Natural killer cell treated with Interleukin-12 subunit alpha and Interleukin-12 subunit beta and Interleukin-15 and Interleukin-18, amount 100 ng/mL, for 72 hours (primary cell): ENCODE results near the gene DHFR. TPM values are rescaled to one million over a fixed set of nuclear protein-coding genes. Genes with fewer than 3 reads are reported as not detected.

Source experiments
- ATAC-seq, 2 donors: fragments of 150-1000 bp; cut with Tn5 transposase in 1 of 2; sonication (Bioruptor Pico), chemical (Tn5 transposase) in 1 of 2; 2 replicates each; pipeline ENCODE4 v1.10.0; 2021
- DNase-seq: peaks from one replicate; pipeline ENCODE4 v3.0.0; 2022; ENCODE audit warnings: low spot score
- H3K27ac Mint-ChIP-seq, 2 donors: 1 replicate in 1 of 2; 2 replicates in 1 of 2; pipeline ENCODE4 v1.8.0; 2022; ENCODE audit warnings: mixed read lengths in 2 of 2, mild to moderate bottlenecking in 1 of 2, moderate library complexity in 1 of 2
- H3K27me3 Mint-ChIP-seq, 2 donors: 1 replicate in 1 of 2; 2 replicates in 1 of 2; pipeline ENCODE4 v1.8.0; 2022; ENCODE audit warnings: mixed read lengths in 2 of 2
- H3K36me3 Mint-ChIP-seq: one replicate; pipeline ENCODE4 v1.8.0; 2022; ENCODE audit warnings: mixed read lengths
- H3K4me1 Mint-ChIP-seq, 2 donors: 1 replicate in 1 of 2; 2 replicates in 1 of 2; pipeline ENCODE4 v1.8.0; 2022; ENCODE audit warnings: low read depth in 2 of 2, mixed read lengths in 2 of 2, mild to moderate bottlenecking in 1 of 2
- H3K4me3 Mint-ChIP-seq: one replicate; pipeline ENCODE4 v1.8.0; 2022; ENCODE audit warnings: mixed read lengths
- H3K9me3 Mint-ChIP-seq: 2 replicates; pipeline ENCODE4 v1.8.0; 2022; ENCODE audit warnings: mixed read lengths
- total RNA-seq, 2 donors: library from RNA; stranded (reverse); gene quantifications; one replicate each; pipeline ENCODE4 v1.2.3, GENCODE V29; 2022

DHFR gene
- total RNA-seq = 10 to 100 TPM; 29.2 to 73.8 TPM

GRCh38 chr5:80654391-80655230, at the start of gene DHFR, which contains the start of gene MSH3:
Gene DHFR (minus strand): TSS chr5:80654983. CDS start chr5:80654489, 494 bp downstream.
Gene MSH3 (plus strand): TSS chr5:80654652. CDS start chr5:80654728, 76 bp downstream.
- ATAC-seq (peak; percentile 79 to 90), DNase-seq (peak; percentile 91)
- H3K36me3 Mint-ChIP-seq = peaks cover 25% of the 10 kb centered on the region
- H3K27ac Mint-ChIP-seq = peak within 1 kb of the TSS; percentile 91 to 92
- H3K27me3 Mint-ChIP-seq = no peaks in the 10 kb centered on the region
- H3K4me1 Mint-ChIP-seq = peaks cover 16 to 20% of the 10 kb centered on the region in 2 donors
- peak within 1 kb of the TSS; percentile 91 for H3K4me3 Mint-ChIP-seq
- H3K9me3 Mint-ChIP-seq = no peaks in the 10 kb centered on the region

GRCh38 chr5:80704221-80704620, 49.4 kb upstream of the DHFR start:
- DNase-seq = no peak
- Mint-ChIP-seq H3K4me1 (peaks cover 12 to 22% of the 10 kb centered on the region in 2 donors), H3K27me3 (no peaks in the 10 kb centered on the region), H3K27ac (peak overlapping the region in 1 of 2 donors; percentile 13), H3K4me3 (no peak overlapping the region), H3K9me3 (no peaks in the 10 kb centered on the region), H3K36me3 (peaks cover 9% of the 10 kb centered on the region)
- no peak for ATAC-seq

DNA sequence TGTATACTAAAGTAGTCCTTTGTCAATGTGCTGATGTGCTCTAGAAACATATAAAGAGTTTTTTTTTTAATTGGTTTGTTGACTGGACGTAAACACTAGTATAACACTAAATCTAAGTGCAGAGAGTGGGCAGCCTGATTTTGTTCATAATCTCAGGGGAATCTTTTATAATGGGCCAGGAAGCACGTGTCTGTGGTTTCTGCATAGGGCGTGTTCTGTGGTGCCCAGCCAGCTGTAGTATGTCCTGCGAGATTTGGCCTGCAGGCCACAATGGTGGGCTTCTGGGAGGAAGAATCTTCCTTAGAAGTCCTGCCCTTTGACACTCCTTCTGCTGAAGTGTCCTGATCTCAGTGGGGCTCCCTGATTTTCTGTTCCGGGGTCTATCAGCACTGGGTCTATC, 49.0 kb upstream of the DHFR start:
- Mint-ChIP-seq H3K9me3 (no peaks in the 10 kb centered on the region), H3K36me3 (peaks cover 9% of the 10 kb centered on the region), H3K27ac (peak overlapping the region in 1 of 2 donors; percentile 13), H3K4me3 (no peak overlapping the region), H3K27me3 (no peaks in the 10 kb centered on the region), H3K4me1 (peaks cover 12 to 22% of the 10 kb centered on the region in 2 donors)
- ATAC-seq = no peak
- DNase-seq = no peak

- Mint-ChIP-seq H3K9me3 (no peaks in the 10 kb centered on the region), H3K27ac (peak overlapping the region in 1 of 2 donors; percentile 13), H3K4me3 (no peak overlapping the region), H3K36me3 (peaks cover 12% of the 10 kb centered on the region), H3K4me1 (peaks cover 12 to 22% of the 10 kb centered on the region in 2 donors), H3K27me3 (no peaks in the 10 kb centered on the region)
- no peak for DNase-seq
- ATAC-seq = no peak
Observed at GRCh38 chr5:80703291-80703690, 48.5 kb upstream of the DHFR start.

GRCh38 chr5:80701597-80701996, 46.8 kb upstream of the DHFR start:
- DNase-seq (no peak), ATAC-seq (no peak)
- Mint-ChIP-seq H3K4me1 (peaks cover 12 to 22% of the 10 kb centered on the region in 2 donors), H3K9me3 (no peaks in the 10 kb centered on the region), H3K4me3 (no peak overlapping the region), H3K27me3 (no peaks in the 10 kb centered on the region), H3K27ac (peak overlapping the region in 1 of 2 donors; percentile 16), H3K36me3 (peaks cover 15% of the 10 kb centered on the region)

DNA sequence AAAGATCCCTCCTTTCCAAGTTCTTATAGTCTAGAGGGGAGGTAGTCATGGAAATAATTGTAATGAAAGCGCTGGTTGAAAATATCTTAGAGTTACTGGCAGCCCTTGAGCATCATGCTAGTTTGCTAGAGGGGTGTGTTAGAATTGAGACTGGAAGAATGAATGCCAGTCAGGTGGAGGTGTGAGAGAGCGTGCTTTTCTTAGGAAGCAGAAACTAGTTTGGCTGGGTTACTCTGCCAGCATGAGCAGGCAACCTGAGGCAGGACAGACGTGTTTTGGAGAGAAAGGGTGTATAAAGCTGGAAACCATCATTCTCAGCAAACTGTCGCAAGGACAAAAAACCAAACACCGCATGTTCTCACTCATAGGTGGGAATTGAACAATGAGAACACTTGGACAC, 43.6 kb upstream of the DHFR start:
- DNase-seq (no peak), ATAC-seq (no peak)
- H3K27ac Mint-ChIP-seq = peak overlapping the region; percentile 5 to 15
- H3K9me3 Mint-ChIP-seq = no peaks in the 10 kb centered on the region
- H3K4me1 Mint-ChIP-seq = peaks cover 6 to 14% of the 10 kb centered on the region in 2 donors
- peaks cover 7% of the 10 kb centered on the region for H3K36me3 Mint-ChIP-seq
- no peaks in the 10 kb centered on the region for H3K27me3 Mint-ChIP-seq
- no peak overlapping the region for H3K4me3 Mint-ChIP-seq

DNA sequence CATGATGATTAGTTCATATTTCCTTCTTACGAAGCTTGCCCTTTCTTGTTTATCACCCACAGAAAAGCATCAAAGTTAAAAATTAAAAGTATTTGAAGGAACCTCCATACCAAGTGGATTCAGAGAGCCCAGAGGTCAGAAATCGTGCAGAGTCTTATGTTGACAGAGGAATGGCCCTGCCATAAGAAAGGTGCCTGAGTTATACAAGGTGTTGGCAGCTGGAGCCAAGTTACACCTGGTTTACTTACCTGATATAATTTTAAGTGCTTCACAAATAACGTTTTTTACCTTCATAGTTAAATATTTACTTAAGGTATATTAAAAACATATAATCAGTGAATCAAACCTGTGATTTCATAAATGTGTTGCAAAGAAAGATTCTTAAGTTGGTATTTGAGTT, 42.3 kb upstream of the DHFR start:
- H3K4me3 Mint-ChIP-seq = no peak overlapping the region
- H3K9me3 Mint-ChIP-seq = no peaks in the 10 kb centered on the region
- no peak for ATAC-seq
- H3K36me3 Mint-ChIP-seq = peaks cover 6% of the 10 kb centered on the region
- H3K27me3 Mint-ChIP-seq = no peaks in the 10 kb centered on the region
- H3K4me1 Mint-ChIP-seq = peaks cover 5 to 12% of the 10 kb centered on the region in 2 donors
- no peak for DNase-seq
- H3K27ac Mint-ChIP-seq = no peak overlapping the region

- Mint-ChIP-seq H3K36me3 (peaks cover 6% of the 10 kb centered on the region), H3K27me3 (no peaks in the 10 kb centered on the region), H3K9me3 (no peaks in the 10 kb centered on the region), H3K4me1 (peaks cover 5 to 9% of the 10 kb centered on the region in 2 donors), H3K27ac (no peak overlapping the region), H3K4me3 (no peak overlapping the region)
- no peak for DNase-seq
- ATAC-seq = no peak
Observed at GRCh38 chr5:80696450-80696849, 41.7 kb upstream of the DHFR start.

GRCh38 chr5:80695666-80696065, 40.9 kb upstream of the DHFR start:
- H3K27me3 Mint-ChIP-seq = no peaks in the 10 kb centered on the region
- ATAC-seq (no peak), DNase-seq (no peak)
- no peak overlapping the region for H3K4me3 Mint-ChIP-seq
- H3K27ac Mint-ChIP-seq = no peak overlapping the region
- peaks cover 6% of the 10 kb centered on the region for H3K36me3 Mint-ChIP-seq
- peaks cover 5 to 6% of the 10 kb centered on the region in 2 donors for H3K4me1 Mint-ChIP-seq
- no peaks in the 10 kb centered on the region for H3K9me3 Mint-ChIP-seq

GRCh38 chr5:80689627-80690026, 34.8 kb upstream of the DHFR start:
- Mint-ChIP-seq H3K27ac (no peak overlapping the region), H3K36me3 (peaks cover 2% of the 10 kb centered on the region), H3K9me3 (no peaks in the 10 kb centered on the region), H3K4me3 (no peak overlapping the region), H3K4me1 (peaks cover 16 to 19% of the 10 kb centered on the region in 2 donors), H3K27me3 (no peaks in the 10 kb centered on the region)
- no peak for DNase-seq
- ATAC-seq = no peak

GRCh38 chr5:80688648-80689420, 34.1 kb upstream of the DHFR start:
- Mint-ChIP-seq H3K36me3 (peaks cover 8% of the 10 kb centered on the region), H3K9me3 (no peaks in the 10 kb centered on the region), H3K27me3 (no peaks in the 10 kb centered on the region), H3K4me1 (peaks cover 16 to 19% of the 10 kb centered on the region in 2 donors), H3K27ac (peak overlapping the region; percentile 79 to 80), H3K4me3 (peak overlapping the region; percentile 70)
- DNase-seq (no peak), ATAC-seq (peak in 1 of 2 donors; percentile 52)

DNA sequence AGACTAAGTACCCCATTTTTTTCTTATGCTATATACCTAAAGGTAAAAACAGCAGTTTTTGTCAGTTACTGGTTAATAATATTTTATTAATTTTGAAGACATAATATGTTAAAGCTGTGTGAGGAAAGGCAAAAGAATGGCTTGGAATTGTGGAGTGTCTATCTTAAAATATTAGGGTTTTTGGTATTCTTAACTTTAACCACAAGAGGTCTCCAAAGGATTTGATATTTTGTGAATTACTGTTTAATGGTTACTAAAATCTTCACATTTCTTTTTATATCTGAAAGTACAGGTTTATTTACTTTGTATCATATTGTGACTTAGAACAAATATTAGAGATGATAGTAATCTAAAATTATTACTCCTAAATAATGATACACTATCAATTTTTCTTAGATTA, 32.0 kb upstream of the DHFR start:
- no peaks in the 10 kb centered on the region for H3K27me3 Mint-ChIP-seq
- peak overlapping the region; percentile 79 to 80 for H3K27ac Mint-ChIP-seq
- no peaks in the 10 kb centered on the region for H3K9me3 Mint-ChIP-seq
- peaks cover 18% of the 10 kb centered on the region for H3K36me3 Mint-ChIP-seq
- no peak for DNase-seq
- H3K4me3 Mint-ChIP-seq = peak overlapping the region; percentile 40
- peaks cover 16 to 24% of the 10 kb centered on the region in 2 donors for H3K4me1 Mint-ChIP-seq
- no peak for ATAC-seq

DNA sequence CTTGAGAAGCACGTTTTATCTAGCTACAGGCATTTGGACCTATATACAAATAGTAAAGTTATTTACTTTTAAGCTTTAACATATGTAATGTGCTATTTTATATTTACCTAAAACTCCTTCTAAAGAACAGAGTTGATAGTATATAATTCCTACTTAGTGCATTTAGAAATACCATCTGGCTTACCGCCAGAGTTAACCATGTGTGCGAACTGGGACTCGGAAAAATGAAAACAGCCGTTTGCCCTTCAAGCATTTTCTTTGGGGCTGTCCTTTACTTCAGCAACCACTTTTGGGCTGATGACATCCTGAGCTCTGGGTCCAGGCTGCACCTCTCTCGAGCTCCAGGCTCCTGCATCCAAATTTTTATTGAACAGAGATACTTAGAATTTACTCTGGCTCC, 21.9 kb upstream of the DHFR start:
- DNase-seq (no peak), ATAC-seq (no peak)
- Mint-ChIP-seq H3K27ac (no peak overlapping the region), H3K4me1 (no peaks in the 10 kb centered on the region), H3K36me3 (peaks cover 14% of the 10 kb centered on the region), H3K27me3 (no peaks in the 10 kb centered on the region), H3K9me3 (no peaks in the 10 kb centered on the region), H3K4me3 (no peak overlapping the region)
